ENCODE data around the gene INIP. TPM values are rescaled to one million over a fixed set of nuclear protein-coding genes. Genes with fewer than 3 reads are reported as not detected.

The INIP gene
- polyA plus RNA-seq, 2 of the 4 experiments (the other 2 are of a cell fraction) = 20.7 to 40.0 TPM

DNA sequence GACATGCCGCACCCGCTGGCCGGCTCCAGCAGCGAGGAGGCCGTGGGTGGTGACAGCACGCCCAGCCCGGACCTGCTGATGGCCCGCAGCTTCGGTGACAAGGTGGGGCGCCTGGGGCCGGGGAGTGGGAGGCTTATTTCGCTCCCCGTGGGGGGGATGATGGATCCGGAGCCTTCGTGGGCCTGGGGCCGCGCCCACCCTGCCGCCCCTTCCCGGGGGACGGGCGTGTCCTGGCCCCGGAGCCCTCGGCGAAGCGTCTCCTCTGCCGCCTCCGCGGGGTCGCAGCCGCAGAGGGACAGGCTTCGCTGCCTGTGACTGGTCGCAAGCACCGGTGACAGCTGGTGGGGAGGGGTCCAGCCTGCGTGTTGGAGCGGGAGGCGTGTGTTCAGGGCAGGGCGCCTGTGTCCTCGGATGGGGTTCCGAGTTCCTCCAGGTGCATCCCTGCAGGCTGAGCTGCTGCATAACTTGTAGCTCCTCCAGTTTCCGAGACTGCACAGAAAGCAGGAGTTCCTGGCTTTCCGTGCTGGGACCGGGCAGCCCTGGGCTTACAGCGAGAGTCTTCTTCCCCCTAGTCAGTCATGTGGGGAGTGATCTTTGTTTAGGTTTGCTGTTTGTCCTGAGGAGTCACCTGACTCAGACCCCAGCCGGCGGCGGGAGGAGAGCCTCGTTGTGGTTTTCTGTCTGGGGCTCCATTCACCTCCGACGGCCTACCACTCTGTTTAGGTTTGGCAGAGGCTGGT, 33.3 kb upstream of the INIP start:
- Histone ChIP-seq H3K4me1 (peaks cover 34% of the 10 kb centered on the region), H3K4me2 (peak overlapping the region; percentile 95), H3K27ac (peak overlapping the region; percentile 86 to 91), H3K4me3 (peak overlapping the region; percentile 65), H3K9me3 (no peaks in the 10 kb centered on the region)
- TF ChIP-seq HOXA7 (CRISPR knock-in tag; IDR thresholded peaks at IDR 0.05) (no peak), ZC3H11A (IDR thresholded peaks at IDR 0.05) (no peak), MAZ (IDR thresholded peaks at IDR 0.05; ENCODE audit: borderline replicate concordance, low read depth, low read length) (no peak)
- TF ChIP-seq, protein P1, sequence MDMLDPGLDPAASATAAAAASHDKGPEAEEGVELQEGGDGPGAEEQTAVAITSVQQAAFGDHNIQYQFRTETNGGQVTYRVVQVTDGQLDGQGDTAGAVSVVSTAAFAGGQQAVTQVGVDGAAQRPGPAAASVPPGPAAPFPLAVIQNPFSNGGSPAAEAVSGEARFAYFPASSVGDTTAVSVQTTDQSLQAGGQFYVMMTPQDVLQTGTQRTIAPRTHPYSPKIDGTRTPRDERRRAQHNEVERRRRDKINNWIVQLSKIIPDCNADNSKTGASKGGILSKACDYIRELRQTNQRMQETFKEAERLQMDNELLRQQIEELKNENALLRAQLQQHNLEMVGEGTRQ (IDR thresholded peaks at IDR 0.05) = peak; percentile 71
- ATAC-seq (peak; percentile 61 to 69), FAIRE-seq (no peak), DNase-seq (ENCODE audit: low read depth in 1 of 2, low spot score in 1 of 2) (peak; percentile 46 to 64)
- POLR2A ChIA-PET = interaction anchor here (1.1 kb wide), 1 partner anchor 33 kb away, joined by 5 read pairs; the partner anchor contains the start of gene INIP
- CTCF ChIA-PET = interaction anchor here (0.6 to 2.6 kb wide), 5 partner anchors 10 to 69 kb away, joined by 3 to 9 read pairs (median 3); no protein-coding TSS in a partner anchor
- 4% methylated on average over 32 of the region's 49 CpGs for WGBS (ENCODE audit: missing lambda C conversion rate)

- peak overlapping the region; percentile 95 for H3K4me2 ChIP-seq
- peak overlapping the region; percentile 65 for H3K4me3 ChIP-seq
- H3K9me3 ChIP-seq = no peaks in the 10 kb centered on the region
- no peak for TF ChIP-seq POLR2A (IDR thresholded peaks at IDR 0.05; ENCODE audit: low read length)
- TF ChIP-seq, protein P2, sequence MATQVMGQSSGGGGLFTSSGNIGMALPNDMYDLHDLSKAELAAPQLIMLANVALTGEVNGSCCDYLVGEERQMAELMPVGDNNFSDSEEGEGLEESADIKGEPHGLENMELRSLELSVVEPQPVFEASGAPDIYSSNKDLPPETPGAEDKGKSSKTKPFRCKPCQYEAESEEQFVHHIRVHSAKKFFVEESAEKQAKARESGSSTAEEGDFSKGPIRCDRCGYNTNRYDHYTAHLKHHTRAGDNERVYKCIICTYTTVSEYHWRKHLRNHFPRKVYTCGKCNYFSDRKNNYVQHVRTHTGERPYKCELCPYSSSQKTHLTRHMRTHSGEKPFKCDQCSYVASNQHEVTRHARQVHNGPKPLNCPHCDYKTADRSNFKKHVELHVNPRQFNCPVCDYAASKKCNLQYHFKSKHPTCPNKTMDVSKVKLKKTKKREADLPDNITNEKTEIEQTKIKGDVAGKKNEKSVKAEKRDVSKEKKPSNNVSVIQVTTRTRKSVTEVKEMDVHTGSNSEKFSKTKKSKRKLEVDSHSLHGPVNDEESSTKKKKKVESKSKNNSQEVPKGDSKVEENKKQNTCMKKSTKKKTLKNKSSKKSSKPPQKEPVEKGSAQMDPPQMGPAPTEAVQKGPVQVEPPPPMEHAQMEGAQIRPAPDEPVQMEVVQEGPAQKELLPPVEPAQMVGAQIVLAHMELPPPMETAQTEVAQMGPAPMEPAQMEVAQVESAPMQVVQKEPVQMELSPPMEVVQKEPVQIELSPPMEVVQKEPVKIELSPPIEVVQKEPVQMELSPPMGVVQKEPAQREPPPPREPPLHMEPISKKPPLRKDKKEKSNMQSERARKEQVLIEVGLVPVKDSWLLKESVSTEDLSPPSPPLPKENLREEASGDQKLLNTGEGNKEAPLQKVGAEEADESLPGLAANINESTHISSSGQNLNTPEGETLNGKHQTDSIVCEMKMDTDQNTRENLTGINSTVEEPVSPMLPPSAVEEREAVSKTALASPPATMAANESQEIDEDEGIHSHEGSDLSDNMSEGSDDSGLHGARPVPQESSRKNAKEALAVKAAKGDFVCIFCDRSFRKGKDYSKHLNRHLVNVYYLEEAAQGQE (IDR thresholded peaks at IDR 0.05) = no peak
- TF ChIP-seq BHLHE40 (IDR thresholded peaks at IDR 0.05; ENCODE audit: low read depth, low read length) = no peak
- TF ChIP-seq, protein P1 (IDR thresholded peaks at IDR 0.05) = no peak
- TF ChIP-seq PHF8 (IDR thresholded peaks at IDR 0.05; ENCODE audit: borderline replicate concordance, low read depth) = no peak
- no peak for TF ChIP-seq KDM1A (IDR thresholded peaks at IDR 0.05; ENCODE audit: low read depth)
- no peak for TF ChIP-seq CTCF (IDR thresholded peaks at IDR 0.05)
- TF ChIP-seq CBX8 (IDR thresholded peaks at IDR 0.05) = no peak
- TF ChIP-seq MYC (IDR thresholded peaks at IDR 0.05; ENCODE audit: borderline replicate concordance, low read length) = no peak
- TF ChIP-seq, protein P3, sequence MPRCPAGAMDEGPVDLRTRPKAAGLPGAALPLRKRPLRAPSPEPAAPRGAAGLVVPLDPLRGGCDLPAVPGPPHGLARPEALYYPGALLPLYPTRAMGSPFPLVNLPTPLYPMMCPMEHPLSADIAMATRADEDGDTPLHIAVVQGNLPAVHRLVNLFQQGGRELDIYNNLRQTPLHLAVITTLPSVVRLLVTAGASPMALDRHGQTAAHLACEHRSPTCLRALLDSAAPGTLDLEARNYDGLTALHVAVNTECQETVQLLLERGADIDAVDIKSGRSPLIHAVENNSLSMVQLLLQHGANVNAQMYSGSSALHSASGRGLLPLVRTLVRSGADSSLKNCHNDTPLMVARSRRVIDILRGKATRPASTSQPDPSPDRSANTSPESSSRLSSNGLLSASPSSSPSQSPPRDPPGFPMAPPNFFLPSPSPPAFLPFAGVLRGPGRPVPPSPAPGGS (IDR thresholded peaks at IDR 0.05) = no peak
- ATAC-seq = peak; percentile 42 to 64; a peak in 5 of 6 replicates
- ChIA-PET POLR2A (interaction anchor here (1.1 to 1.5 kb wide), 2 partner anchors 33 kb away, joined by 5 to 6 read pairs; partner anchors contain the start of gene INIP), CTCF (interaction anchor here (0.6 to 2.6 kb wide), 5 partner anchors 11 to 69 kb away, joined by 3 to 9 read pairs (median 3); no protein-coding TSS in a partner anchor)
- peak overlapping the region; percentile 86 to 91 for H3K27ac ChIP-seq
- WGBS (ENCODE audit: missing lambda C conversion rate) = 0% methylated on average over 2 of the region's 50 CpGs
- no peak for DNase-seq (ENCODE audit: low read depth in 1 of 2, low spot score in 1 of 2)
- no peak for FAIRE-seq
- H3K4me1 ChIP-seq = peaks cover 34% of the 10 kb centered on the region
These were observed 32.8 kb upstream of the INIP start for GRCh38 chr9:112750764-112751055.
